Measurements from ENCODE around the gene ABCB11. TPM values are rescaled to one million over a fixed set of nuclear protein-coding genes. Genes with fewer than 3 reads are reported as not detected.
A peak's percentile ranks its signal among the peaks of the same experiment; 100 is the strongest.

The ABCB11 gene
- total RNA-seq = under 1 TPM; 0.07 to 0.48 (median 0.07) TPM
- 0.05 TPM for total RNA-seq (2013)

- ATAC-seq = no peak
- 82% methylated on average over 3 of the region's 3 CpGs for WGBS (ENCODE audit: insufficient coverage)
- Mint-ChIP-seq H3K36me3 (no peaks in the 10 kb centered on the region), H3K4me1 (peaks cover 11 to 13% of the 10 kb centered on the region in 2 donors), H3K27me3 (ENCODE audit: low read depth in 2 of 2) (peaks cover 0 to 3% of the 10 kb centered on the region in 2 donors), H3K27ac (no peak within 1 kb of the TSS), H3K4me3 (no peak within 1 kb of the TSS), H3K9me3 (peaks cover 0 to 3% of the 10 kb centered on the region in 2 donors)
- no peaks in the 10 kb centered on the region for H3K36me3 ChIP-seq (ENCODE audit: control insufficient read depth, insufficient read depth, low read length)
- no peak within 1 kb of the TSS for H3K27ac ChIP-seq (ENCODE audit: low read length)
- H3K4me1 ChIP-seq (ENCODE audit: control insufficient read depth, insufficient read depth, low read length) = no peaks in the 10 kb centered on the region
- intact Hi-C loops (cut with micrococcal nuclease) = no loop called here
- DNase-seq = no peak
- H3K4me3 ChIP-seq (ENCODE audit: low read length) = no peak within 1 kb of the TSS
- H3K9me3 ChIP-seq (ENCODE audit: control insufficient read depth, insufficient read depth, low read length) = peaks cover 2% of the 10 kb centered on the region
- TF ChIP-seq CTCF (IDR thresholded peaks at IDR 0.05) = no peak
- no peaks in the 10 kb centered on the region for H3K27me3 ChIP-seq (ENCODE audit: control insufficient read depth, insufficient read depth, low read length)
These were observed at the start of gene ABCB11 for GRCh38 chr2:169031202-169031601. TSS of gene ABCB11 (minus strand) at chr2:169031324. CDS start at chr2:169018125, 13,199 bp downstream.

GRCh38 chr2:169080250-169081069, 49.3 kb upstream of the ABCB11 start:
- peak in 1 of 3 donors; percentile 61 for ATAC-seq
- peaks cover 11% of the 10 kb centered on the region for H3K36me3 Mint-ChIP-seq
- WGBS (ENCODE audit: insufficient coverage) = 64% methylated on average over 2 of the region's 2 CpGs
- H3K4me3 Mint-ChIP-seq = no peak overlapping the region
- Histone ChIP-seq H3K4me1 (ENCODE audit: control insufficient read depth, insufficient read depth, low read length) (peaks cover 2% of the 10 kb centered on the region), H3K4me3 (ENCODE audit: low read length) (no peak overlapping the region), H3K36me3 (ENCODE audit: control insufficient read depth, insufficient read depth, low read length) (no peaks in the 10 kb centered on the region), H3K27me3 (ENCODE audit: control insufficient read depth, insufficient read depth, low read length) (no peaks in the 10 kb centered on the region), H3K9me3 (ENCODE audit: control insufficient read depth, insufficient read depth, low read length) (no peaks in the 10 kb centered on the region), H3K27ac (ENCODE audit: low read length) (no peak overlapping the region)
- H3K27me3 Mint-ChIP-seq (ENCODE audit: low read depth in 2 of 2) = peaks cover 0 to under 1% of the 10 kb centered on the region in 2 donors
- no peak overlapping the region for H3K27ac Mint-ChIP-seq
- DNase-seq = no peak
- intact Hi-C loops (cut with micrococcal nuclease) = no loop called here
- H3K9me3 Mint-ChIP-seq = no peaks in the 10 kb centered on the region
- no peak for TF ChIP-seq CTCF (IDR thresholded peaks at IDR 0.05)
- no peaks in the 10 kb centered on the region for H3K4me1 Mint-ChIP-seq

GRCh38 chr2:169077674-169078240, 46.6 kb upstream of the ABCB11 start:
- DNase-seq = no peak
- Histone ChIP-seq H3K4me1 (ENCODE audit: control insufficient read depth, insufficient read depth, low read length) (peaks cover 2% of the 10 kb centered on the region), H3K4me3 (ENCODE audit: low read length) (no peak overlapping the region), H3K27me3 (ENCODE audit: control insufficient read depth, insufficient read depth, low read length) (no peaks in the 10 kb centered on the region), H3K27ac (ENCODE audit: low read length) (no peak overlapping the region), H3K9me3 (ENCODE audit: control insufficient read depth, insufficient read depth, low read length) (no peaks in the 10 kb centered on the region), H3K36me3 (ENCODE audit: control insufficient read depth, insufficient read depth, low read length) (no peaks in the 10 kb centered on the region)
- Mint-ChIP-seq H3K4me1 (no peaks in the 10 kb centered on the region), H3K27me3 (ENCODE audit: low read depth in 2 of 2) (no peaks in the 10 kb centered on the region), H3K9me3 (no peaks in the 10 kb centered on the region), H3K36me3 (no peaks in the 10 kb centered on the region), H3K4me3 (no peak overlapping the region), H3K27ac (no peak overlapping the region)
- WGBS (ENCODE audit: insufficient coverage) = 80% methylated on average over 2 of the region's 2 CpGs
- intact Hi-C loops (cut with micrococcal nuclease) = no loop called here
- no peak for TF ChIP-seq CTCF (IDR thresholded peaks at IDR 0.05)
- no peak for ATAC-seq
